OCI-LY7 (cell line): Measurements from ENCODE around the gene SLC25A45.

ENCODE experiments used
- CTCF ChIP-seq: fragments of 200-600 bp; sonication (generic); conservative IDR thresholded peaks from 2 replicates; pipeline ENCODE4 v1.5.1; 2014; ENCODE audit warnings: mild to moderate bottlenecking, antibody characterized with exemption, low read length, moderate library complexity, mixed read lengths
- EZH2phosphoT487 ChIP-seq: fragments of 200-600 bp; sonication (generic); IDR thresholded peaks from 2 replicates; pipeline ENCODE4 v1.6.1; 2018; ENCODE audit warnings: low read depth, borderline replicate concordance, mild to moderate bottlenecking, mixed run types, antibody characterized with exemption, low read length, moderate library complexity, mixed read lengths

GRCh38 chr11:65399249-65399648 is 16.8 kb upstream of the SLC25A45 start:
- TF ChIP-seq CTCF = no peak
- TF ChIP-seq EZH2phosphoT487 = no peak
